HG02571 (cell line): Measurements from ENCODE around the gene RPS6KL1.

Source experiments
- ATAC-seq: cut with Tn5 transposase; IDR thresholded peaks from one replicate; pipeline ENCODE4 v1.9.1; 2021; ENCODE audit warnings: mild to moderate bottlenecking, moderate library complexity; ENCODE audit not compliant: unreplicated experiment

The RPS6KL1 gene

DNA sequence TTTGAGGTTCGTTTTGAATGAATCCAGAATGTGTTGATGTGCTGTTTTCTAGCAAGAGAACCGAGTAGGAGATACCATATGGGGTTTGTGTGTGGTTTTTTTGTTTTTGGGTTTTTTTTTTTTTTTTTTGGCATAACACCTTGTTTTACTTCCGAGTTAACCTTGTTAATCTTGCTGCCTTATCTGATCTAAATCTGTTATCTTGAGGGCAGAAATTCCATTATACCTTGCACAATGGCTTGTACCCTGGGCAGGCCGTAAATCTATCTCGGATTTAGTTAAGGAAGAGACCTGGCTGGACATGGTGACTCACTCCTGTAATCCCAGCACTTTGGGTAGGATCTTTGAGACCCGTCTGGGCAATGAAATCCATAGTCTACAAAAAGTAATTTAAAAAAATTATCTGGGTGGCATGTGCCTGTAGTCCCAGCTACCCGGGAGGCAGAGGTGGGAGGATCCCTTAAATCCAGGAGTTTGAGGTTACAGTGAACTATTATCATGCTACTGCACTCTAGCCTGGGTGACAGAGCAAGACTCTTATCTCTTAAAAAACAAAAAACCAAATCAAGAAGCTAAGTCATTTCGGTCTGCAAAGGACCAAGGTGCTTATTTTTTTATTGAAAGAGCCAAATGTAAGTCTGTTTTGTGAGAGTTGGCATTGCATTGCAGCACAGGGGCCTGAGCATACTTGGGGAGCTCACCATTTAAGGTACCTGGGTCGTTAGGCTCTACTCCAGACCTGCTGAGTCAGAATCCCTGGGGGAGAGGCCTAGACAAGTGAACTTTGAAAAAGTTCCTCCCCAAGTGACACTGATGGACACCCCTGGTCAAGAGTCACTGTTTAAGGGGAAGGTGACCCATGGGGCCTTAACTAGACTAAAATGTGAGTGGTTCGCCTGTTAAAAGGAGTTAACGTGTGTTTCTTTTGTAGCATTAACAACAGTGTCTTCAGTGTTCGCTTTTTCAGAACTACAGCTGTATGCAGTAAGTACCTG lies 34.6 kb downstream of the RPS6KL1 start:
- ATAC-seq: no peak

DNA sequence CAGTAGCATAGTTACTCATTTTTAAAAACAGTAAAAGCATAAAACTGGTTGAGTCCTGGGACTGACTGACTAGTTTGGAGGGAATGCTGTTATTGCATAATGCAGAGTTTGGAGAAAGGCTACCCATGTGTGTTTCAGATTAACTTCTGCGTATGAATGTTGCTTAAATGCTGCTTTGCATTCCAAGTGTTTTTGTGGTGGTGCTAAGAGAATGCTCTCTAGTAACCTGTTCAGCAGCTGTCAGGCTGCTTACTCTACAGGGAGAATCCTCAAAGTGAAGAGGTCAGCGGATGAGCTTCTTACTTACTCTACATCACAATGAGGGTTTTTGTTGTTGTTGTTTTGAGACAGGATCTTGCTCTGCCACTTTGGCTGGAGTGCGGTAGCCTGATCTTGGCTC lies 37.1 kb downstream of the RPS6KL1 start:
- ATAC-seq: no peak

- ATAC-seq: peak; percentile 32
Observed at GRCh38 chr14:74882103-74882920, 40.7 kb downstream of the RPS6KL1 start.

GRCh38 chr14:74881431-74882102 lies 41.5 kb downstream of the RPS6KL1 start, which contains the start of gene DLST:
DLST (plus strand) TSS chr14:74881916; CDS start chr14:74881954, 38 bp downstream.
- peak; percentile 92 for ATAC-seq

DNA sequence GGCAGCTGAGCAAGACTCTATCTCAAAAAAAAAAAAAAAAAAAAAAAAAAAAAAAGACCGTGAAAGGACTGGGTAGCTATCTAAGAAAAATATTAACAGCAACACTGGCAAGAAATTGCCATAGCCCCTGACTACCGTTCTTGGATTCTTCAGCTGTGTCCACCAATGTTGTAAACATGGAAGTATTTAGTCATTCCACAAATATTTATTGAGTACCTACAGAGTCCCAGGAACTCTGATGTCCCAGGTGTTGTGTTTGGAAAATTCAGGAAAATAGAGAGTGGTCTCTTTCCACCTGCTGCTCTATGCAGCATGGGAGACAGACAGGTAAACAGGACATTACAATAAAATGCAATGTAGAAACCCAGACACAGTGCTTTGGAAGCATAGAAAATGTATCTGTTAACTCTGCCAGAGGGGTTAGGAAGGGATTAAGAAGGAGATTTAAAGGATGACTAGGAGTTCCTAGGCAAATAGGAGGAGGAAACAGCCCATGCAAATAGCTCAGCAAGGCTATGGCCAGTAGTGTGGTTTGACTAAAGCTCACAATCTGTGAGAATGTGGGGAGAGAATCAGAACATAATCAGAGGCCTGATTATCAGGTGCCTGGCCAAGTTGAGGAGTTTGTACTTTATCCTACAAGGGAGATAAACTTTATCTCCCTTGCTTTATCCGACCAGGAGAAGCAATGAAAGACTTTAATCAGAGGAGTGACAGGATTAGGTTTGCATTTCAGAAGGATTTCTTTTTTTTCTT lies 43.5 kb downstream of the RPS6KL1 start:
- ATAC-seq: no peak

- no peak for ATAC-seq
Observed at GRCh38 chr14:74875941-74876913, 46.8 kb downstream of the RPS6KL1 start, which contains the start of gene PROX2. PROX2 (minus strand) TSS chr14:74876145; CDS start chr14:74863834, 12,311 bp downstream.

- ATAC-seq: no peak
Observed at GRCh38 chr14:74875204-74875603, 47.9 kb downstream of the RPS6KL1 start.

DNA sequence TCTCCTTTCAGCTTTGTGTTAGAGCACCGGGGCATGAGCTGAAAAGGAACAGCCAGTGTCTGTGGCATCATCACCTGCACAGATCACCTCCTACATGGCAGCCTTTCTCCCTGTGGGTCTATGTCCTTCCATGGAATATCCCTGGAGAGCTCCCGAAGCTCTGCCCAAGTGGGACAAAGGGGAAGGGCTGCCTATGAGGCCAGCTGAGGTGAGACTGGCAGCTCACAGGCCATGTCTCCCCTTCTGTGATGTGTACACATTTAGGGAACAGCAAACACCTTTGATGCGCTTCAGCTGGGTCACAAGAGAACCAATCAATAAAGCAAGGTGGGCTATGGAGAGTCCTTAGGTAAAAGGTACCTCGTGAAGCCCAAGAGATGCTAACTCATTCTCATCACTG lies 51.2 kb downstream of the RPS6KL1 start:
- ATAC-seq: no peak

DNA sequence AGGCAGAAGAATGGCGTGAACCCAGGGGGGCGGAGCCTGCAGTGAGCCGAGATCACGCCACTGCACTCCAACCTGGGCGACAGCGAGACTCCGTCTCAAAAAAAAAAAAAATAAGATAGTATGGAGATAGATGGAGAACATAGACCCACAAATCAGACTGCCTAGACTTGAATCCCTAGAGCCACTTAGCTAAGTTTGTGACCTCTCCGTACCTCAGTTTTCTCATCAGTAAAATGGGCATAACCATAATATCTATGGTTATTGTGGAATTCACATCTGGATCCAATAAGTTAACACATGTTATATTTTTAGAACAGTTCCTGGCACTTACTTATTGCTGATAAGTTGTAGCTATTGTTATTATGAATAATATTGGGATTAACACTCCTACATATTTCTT lies 54.3 kb downstream of the RPS6KL1 start:
- ATAC-seq: no peak

DNA sequence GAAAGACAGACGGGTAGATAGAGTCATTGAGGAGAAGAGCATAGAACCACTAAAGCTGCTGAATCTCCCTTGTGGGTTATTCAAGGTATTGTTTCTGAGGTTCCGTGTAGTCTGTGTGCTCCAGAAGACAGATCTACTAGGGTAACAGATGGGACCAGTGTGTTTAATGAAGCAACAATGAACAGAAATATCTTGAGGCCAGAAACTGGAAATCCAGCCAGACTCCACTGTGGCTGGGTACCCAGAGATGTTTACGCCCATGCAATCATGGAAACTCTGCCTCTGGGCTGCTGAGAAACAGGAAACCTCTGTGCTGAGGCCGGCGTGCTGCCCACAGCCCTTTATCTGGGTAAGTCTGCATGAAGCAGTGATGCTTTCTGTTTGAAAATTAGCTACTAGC lies 55.4 kb downstream of the RPS6KL1 start:
- ATAC-seq: no peak

GRCh38 chr14:74866708-74867389 lies 56.2 kb downstream of the RPS6KL1 start:
- no peak for ATAC-seq

DNA sequence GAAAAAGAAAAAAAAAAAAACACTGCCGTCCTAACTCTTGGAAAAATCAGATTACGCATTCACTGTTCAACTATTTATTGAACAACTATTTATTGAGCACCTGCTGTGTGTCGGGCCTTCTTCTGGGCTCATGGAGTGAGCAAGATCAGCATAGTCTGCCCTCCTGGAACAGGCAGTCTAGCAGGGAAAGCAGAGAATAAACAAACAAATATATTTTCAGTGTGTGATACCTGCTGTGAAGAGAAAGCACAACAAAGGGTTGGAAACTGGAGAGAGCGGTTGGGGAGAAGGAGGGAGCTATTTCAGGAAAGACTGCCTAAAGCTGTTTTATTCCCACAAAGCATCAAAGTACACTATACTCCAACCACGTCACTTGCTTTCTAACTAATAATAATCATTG lies 57.9 kb downstream of the RPS6KL1 start:
- ATAC-seq: no peak

DNA sequence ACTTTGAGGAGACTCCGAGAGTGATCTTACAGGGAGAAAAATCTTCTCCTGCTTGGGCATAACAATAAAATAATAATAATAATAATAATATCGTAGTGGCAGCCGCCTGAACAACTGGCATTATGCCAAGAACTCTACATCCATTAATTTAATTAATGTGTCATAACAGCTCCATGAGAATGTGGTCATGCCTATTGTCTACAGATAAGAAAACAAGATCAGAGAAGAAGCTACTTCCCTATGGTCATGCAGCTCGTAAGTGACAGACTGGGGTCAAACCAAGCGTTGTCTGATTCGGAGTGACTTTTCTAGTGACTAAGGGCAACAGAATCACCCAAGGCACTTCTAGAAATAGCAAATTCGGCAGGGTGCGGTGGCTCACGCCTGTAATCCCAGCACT lies 58.9 kb downstream of the RPS6KL1 start:
- no peak for ATAC-seq

GRCh38 chr14:74863274-74863673 lies 59.8 kb downstream of the RPS6KL1 start:
- ATAC-seq: no peak

DNA sequence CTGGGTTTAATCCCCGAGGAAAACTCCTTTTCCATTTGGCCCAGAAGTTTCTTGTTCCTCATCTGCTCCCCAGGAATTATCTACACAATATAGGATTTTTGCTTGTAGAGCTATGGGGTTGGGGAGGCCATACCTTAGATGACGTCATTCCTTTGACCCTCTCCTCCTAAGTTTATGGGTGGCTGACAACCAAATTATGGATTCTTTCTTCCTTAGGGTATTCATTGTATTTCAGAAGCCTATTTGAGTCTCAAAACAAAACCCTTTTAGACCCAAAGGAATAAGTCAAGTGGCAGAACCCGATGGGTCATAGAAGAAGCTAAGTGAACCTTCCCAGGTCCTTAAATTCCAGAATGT lies 61.3 kb downstream of the RPS6KL1 start:
- ATAC-seq: no peak

DNA sequence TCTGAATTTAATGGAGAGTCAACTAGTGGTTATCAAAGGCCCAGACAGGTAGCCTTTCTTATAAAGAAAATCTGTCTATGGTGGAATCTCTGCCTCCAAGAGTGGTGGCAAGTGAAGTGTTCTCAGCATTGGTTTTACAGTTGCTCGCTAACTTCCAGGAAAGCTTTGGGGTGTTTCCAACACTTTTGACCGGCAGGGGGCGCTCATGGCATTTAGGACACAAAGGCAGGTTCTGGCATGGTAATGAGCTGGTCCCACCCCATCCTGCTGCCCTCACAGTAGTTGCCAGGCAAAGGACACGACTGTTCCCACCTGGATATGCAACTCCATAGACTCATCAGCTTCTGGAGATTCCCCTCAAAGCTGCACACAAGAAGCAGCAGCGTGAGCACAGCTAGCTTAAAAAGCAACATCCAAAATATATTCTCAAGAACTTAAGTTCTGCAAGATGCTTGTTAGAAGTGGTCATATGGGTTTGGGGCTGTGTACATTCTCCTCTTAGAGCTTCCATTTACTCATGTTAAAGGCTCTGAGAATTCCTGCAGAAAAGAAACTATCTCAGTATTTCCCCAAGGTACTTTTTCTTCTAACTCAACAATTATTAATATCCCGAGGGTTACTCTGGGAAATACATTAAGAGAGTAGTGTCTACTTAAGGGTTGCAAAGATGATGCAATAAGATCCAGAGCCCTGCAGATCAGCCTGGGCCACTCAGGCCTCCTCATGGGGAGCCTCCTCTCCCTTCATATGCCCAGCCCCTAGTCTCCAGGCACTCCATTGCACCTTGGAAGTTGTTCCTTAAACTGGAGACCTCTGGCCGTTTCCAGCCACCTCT lies 61.9 kb downstream of the RPS6KL1 start:
- ATAC-seq: no peak

DNA sequence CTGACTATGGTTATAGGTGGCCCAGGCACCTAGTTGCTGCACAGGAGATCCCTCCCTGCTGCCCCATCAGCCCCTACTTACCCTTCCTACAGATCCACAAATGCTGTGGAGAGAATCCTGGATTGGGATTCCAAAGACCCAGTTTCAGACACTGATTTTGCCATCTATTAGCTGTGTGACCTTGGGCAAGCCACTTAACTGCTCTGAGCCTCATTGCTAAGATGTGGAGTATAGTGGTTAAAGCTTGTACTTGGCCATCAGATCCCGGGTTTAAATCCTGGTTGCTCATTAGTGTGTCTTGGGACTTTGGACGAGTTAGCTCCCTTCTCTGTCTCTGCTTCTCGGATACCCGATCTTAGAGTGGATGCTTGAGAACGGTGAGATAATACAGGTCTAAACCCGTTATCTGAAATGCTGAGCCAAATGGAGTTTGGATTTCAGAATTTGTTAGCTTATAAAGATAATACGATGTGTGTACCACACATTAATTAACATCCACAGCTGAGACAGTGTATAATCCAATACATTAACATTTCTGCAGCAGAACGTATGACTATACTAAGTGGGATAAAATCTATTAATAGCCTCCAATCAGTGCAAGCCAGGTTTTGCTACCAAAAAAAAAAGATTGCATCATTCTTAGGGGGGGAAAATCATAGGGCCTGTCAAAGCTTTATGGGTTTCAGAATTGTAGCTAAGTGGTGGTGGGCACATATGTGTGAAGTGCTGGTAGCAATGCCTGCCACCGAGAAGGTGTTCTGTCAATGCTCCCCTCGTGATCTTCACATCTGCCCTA lies 63.1 kb downstream of the RPS6KL1 start:
- no peak for ATAC-seq
